Trophoblast cell (in vitro differentiated cells and primary cell): ENCODE results near the gene ZIC5.

Experiments
- DNase-seq, 2 donors: peaks; one replicate each; pipeline ENCODE4 v3.0.0-alpha.2; 2016
- H2AFZ ChIP-seq: 2 replicates; pipeline ENCODE4 v1.6.1; 2013; ENCODE audit warnings: low read length, moderate library complexity, mild to moderate bottlenecking; ENCODE audit not compliant: insufficient read depth, poor library complexity
- H2AK5ac ChIP-seq: 2 replicates; pipeline ENCODE4 v1.6.1; 2013; ENCODE audit warnings: mild to moderate bottlenecking, low read length
- H2BK120ac ChIP-seq: 2 replicates; pipeline ENCODE4 v1.6.1; 2013; ENCODE audit warnings: low read length, mild to moderate bottlenecking, moderate library complexity; ENCODE audit not compliant: insufficient read depth, poor library complexity
- H2BK12ac ChIP-seq: 2 replicates; pipeline ENCODE4 v1.6.1; 2013; ENCODE audit warnings: mild to moderate bottlenecking, low read length, moderate library complexity
- H2BK5ac ChIP-seq: 2 replicates; pipeline ENCODE4 v1.6.1; 2013; ENCODE audit warnings: low read length, low read depth, moderate library complexity, mild to moderate bottlenecking; ENCODE audit not compliant: poor library complexity
- H3K14ac ChIP-seq: 2 replicates; pipeline ENCODE4 v1.6.1; 2013; ENCODE audit warnings: mild to moderate bottlenecking, low read length
- H3K18ac ChIP-seq: 2 replicates; pipeline ENCODE4 v1.6.1; 2013; ENCODE audit warnings: mild to moderate bottlenecking, low read length
- H3K23ac ChIP-seq: 2 replicates; pipeline ENCODE4 v1.6.1; 2013; ENCODE audit warnings: low read length
- H3K27ac ChIP-seq: 2 replicates; pipeline ENCODE4 v1.5.1; 2013; ENCODE audit warnings: low read depth, mild to moderate bottlenecking, inconsistent platforms, low read length, moderate library complexity
- H3K27me3 ChIP-seq: 2 replicates; pipeline ENCODE4 v1.6.1; 2013; ENCODE audit warnings: inconsistent platforms, mild to moderate bottlenecking, low read length, moderate library complexity; ENCODE audit not compliant: insufficient read depth
- H3K36me3 ChIP-seq, 2 experiments: 1 replicate in 1 of 2; 2 replicates in 1 of 2; pipeline ENCODE4 v1.6.1; 2013; ENCODE audit warnings: low read length in 2 of 2, mild to moderate bottlenecking in 2 of 2, moderate library complexity in 1 of 2; ENCODE audit not compliant: insufficient read depth in 2 of 2, control insufficient read depth in 1 of 2
- H3K4ac ChIP-seq: 2 replicates; pipeline ENCODE4 v1.6.1; 2013; ENCODE audit warnings: low read depth, mild to moderate bottlenecking, low read length, moderate library complexity
- H3K4me1 ChIP-seq, 2 experiments: 1 replicate in 1 of 2; 2 replicates in 1 of 2; pipeline ENCODE4 v1.6.1; 2013; ENCODE audit warnings: low read length in 2 of 2, mild to moderate bottlenecking in 2 of 2, moderate library complexity in 1 of 2; ENCODE audit not compliant: insufficient read depth in 2 of 2, control insufficient read depth in 1 of 2
- H3K4me2 ChIP-seq: 2 replicates; pipeline ENCODE4 v1.6.1; 2013; ENCODE audit warnings: inconsistent platforms, mild to moderate bottlenecking, low read length, moderate library complexity
- H3K4me3 ChIP-seq: 2 replicates; pipeline ENCODE4 v1.5.1; 2013; ENCODE audit warnings: mild to moderate bottlenecking, low read depth, low read length, inconsistent platforms
- H3K79me1 ChIP-seq: one replicate; pipeline ENCODE4 v1.6.1; 2013; ENCODE audit warnings: low read length
- H3K79me2 ChIP-seq: 2 replicates; pipeline ENCODE4 v1.6.1; 2013; ENCODE audit warnings: low read length, mild to moderate bottlenecking; ENCODE audit not compliant: control insufficient read depth, insufficient read depth, poor library complexity
- H3K9ac ChIP-seq: 2 replicates; pipeline ENCODE4 v1.6.1; 2013; ENCODE audit warnings: mild to moderate bottlenecking, low read length
- H3K9me3 ChIP-seq: 2 replicates; pipeline ENCODE4 v1.6.1; 2013; ENCODE audit warnings: low read depth, mild to moderate bottlenecking, control low read depth, inconsistent platforms, low read length; ENCODE audit not compliant: insufficient read depth
- H4K12ac ChIP-seq: 2 replicates; pipeline ENCODE4 v1.6.1; 2013; ENCODE audit warnings: low read depth, mild to moderate bottlenecking, low read length, moderate library complexity
- H4K8ac ChIP-seq: 2 replicates; pipeline ENCODE4 v1.6.1; 2013; ENCODE audit warnings: low read depth, mild to moderate bottlenecking, low read length, moderate library complexity
- H4K91ac ChIP-seq: one replicate; pipeline ENCODE4 v1.6.1; 2013; ENCODE audit warnings: low read depth, mild to moderate bottlenecking, low read length, moderate library complexity
- WGBS: extraction: QIAGEN DNeasy Blood & Tissue Kit; methylation state at CpG from one replicate; pipeline ENCODE4 v1.1.7; 2013; ENCODE audit warnings: missing lambda C conversion rate; ENCODE audit not compliant: insufficient read length, insufficient coverage; ENCODE audit errors: extremely low coverage; 5-methylcytosine and 5-hydroxymethylcytosine counted together

ZIC5 gene

DNA sequence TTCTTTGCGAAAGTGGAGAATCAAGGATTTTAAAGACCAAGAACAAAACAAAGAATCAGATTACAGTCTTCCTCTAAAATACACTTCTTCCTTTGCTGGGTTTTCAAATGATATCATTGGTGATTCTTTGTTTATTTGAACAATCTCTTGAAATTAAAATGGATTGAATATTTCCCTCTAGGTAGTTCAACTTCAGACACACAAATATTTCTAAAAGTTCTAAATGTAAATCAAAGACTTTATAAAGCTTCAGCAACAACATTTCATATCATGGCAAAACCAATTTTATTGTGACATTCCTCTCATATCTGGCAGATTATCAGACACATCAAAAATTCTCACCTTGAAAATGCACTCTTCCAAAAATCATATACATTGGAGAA, 23.1 kb upstream of the ZIC5 start:
- Histone ChIP-seq H2BK120ac (no peak overlapping the region), H3K79me1 (no peaks in the 10 kb centered on the region), H3K9ac (no peak overlapping the region), H3K9me3 (peaks cover 7% of the 10 kb centered on the region), H2AFZ (no peak overlapping the region), H4K91ac (no peak overlapping the region), H3K27ac (no peak overlapping the region), H2AK5ac (no peak overlapping the region), H3K36me3 (no peaks in the 10 kb centered on the region), H2BK5ac (no peak overlapping the region), H3K4me2 (no peak overlapping the region), H3K14ac (no peak overlapping the region), H3K4me1 (peaks cover 8 to 10% of the 10 kb centered on the region in 2 experiments), H3K18ac (no peak overlapping the region), H3K4ac (no peak overlapping the region), H2BK12ac (no peak overlapping the region), H3K79me2 (no peaks in the 10 kb centered on the region), H4K8ac (no peak overlapping the region), H3K23ac (no peak overlapping the region), H4K12ac (no peak overlapping the region), H3K4me3 (no peak overlapping the region), H3K27me3 (peaks cover 55% of the 10 kb centered on the region)
- no CpG with 5 or more reads among the region's 1 CpG for WGBS
- no peak for DNase-seq

DNA sequence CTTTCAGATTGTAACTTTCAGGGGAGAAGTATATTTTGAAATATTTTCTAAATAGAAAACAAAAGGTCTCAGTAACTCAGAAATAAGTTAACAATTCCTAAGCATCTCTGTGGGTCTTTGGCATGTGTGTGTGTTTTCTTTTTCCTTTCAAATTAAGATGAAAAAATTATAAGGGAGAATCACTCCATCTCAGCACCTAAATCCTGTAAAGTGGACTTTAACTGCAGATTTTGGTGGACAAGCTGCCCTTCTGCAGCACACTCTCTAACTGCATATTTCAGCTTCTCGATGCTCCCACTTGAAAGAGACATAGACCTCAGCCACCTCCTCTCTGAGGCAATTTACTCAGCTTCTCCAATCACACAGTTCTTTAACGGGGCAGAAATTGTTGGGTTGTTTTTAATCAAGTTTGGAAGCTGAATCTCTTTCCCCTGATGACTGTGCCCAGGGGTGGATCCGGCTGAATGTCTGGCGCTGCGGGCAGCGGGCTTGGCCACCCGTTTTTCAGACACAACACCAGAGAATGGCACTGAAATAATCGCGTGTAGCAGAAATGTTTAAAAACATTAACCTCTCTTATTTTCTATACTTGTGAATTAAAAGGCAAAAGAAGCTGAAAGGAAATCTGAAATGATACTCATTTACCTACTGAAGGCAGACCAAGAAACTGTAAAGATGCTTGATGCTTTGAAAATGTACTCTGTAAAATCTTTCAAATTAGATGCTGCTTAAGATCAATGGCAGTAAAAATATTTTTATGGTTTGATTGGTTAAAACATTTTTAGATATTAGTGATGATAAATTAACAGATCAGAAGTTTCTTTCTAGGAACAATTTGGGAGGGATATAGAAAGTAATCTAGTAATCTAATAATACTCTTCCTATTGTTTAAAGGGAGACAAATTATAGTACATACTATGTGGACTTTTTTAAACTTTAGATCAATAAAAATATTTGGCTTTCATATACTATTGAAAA, 22.4 kb upstream of the ZIC5 start:
- no peak overlapping the region for H4K12ac ChIP-seq
- no peak overlapping the region for H2AFZ ChIP-seq
- H3K27me3 ChIP-seq: peaks cover 62% of the 10 kb centered on the region
- WGBS: no CpG with 5 or more reads among the region's 9 CpGs
- no peak for DNase-seq
- no peak overlapping the region for H3K14ac ChIP-seq
- H4K8ac ChIP-seq: no peak overlapping the region
- no peaks in the 10 kb centered on the region for H3K79me2 ChIP-seq
- peaks cover 7% of the 10 kb centered on the region for H3K9me3 ChIP-seq
- no peak overlapping the region for H3K4me2 ChIP-seq
- H2AK5ac ChIP-seq: no peak overlapping the region
- no peaks in the 10 kb centered on the region for H3K79me1 ChIP-seq
- H3K4ac ChIP-seq: no peak overlapping the region
- peaks cover 8 to 10% of the 10 kb centered on the region in 2 experiments for H3K4me1 ChIP-seq
- H2BK120ac ChIP-seq: no peak overlapping the region
- H3K18ac ChIP-seq: no peak overlapping the region
- H3K27ac ChIP-seq: no peak overlapping the region
- no peaks in the 10 kb centered on the region for H3K36me3 ChIP-seq
- no peak overlapping the region for H3K23ac ChIP-seq
- no peak overlapping the region for H2BK5ac ChIP-seq
- no peak overlapping the region for H4K91ac ChIP-seq
- H3K4me3 ChIP-seq: no peak overlapping the region
- H2BK12ac ChIP-seq: no peak overlapping the region
- H3K9ac ChIP-seq: no peak overlapping the region

DNA sequence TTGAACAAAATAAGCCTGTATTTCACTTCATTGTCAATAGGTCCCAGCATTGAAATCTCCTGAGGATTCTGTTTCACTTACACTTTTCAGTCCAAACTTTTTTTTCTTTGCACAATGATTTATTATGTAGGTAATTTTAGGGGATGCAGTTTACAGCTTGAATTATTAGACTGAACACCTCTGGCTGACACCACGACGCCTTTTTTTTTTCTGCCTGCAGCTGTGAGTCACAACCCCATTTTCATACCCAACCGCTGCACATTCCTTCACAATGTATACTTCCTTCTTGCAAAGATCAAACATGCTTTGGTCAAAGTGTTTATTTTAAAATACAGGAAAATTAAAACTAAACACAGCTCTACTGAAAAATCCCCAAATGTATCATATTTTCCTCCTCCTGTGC, 21.4 kb upstream of the ZIC5 start:
- Histone ChIP-seq H4K91ac (no peak overlapping the region), H3K36me3 (no peaks in the 10 kb centered on the region), H3K79me2 (no peaks in the 10 kb centered on the region), H3K4ac (no peak overlapping the region), H4K12ac (no peak overlapping the region), H2AFZ (no peak overlapping the region), H3K27ac (no peak overlapping the region), H3K4me1 (peaks cover 8 to 10% of the 10 kb centered on the region in 2 experiments), H2BK120ac (no peak overlapping the region), H3K14ac (no peak overlapping the region), H3K23ac (no peak overlapping the region), H3K79me1 (no peaks in the 10 kb centered on the region), H4K8ac (no peak overlapping the region), H3K9ac (no peak overlapping the region), H3K18ac (no peak overlapping the region), H3K9me3 (peaks cover 7% of the 10 kb centered on the region), H2BK5ac (no peak overlapping the region), H3K4me3 (no peak overlapping the region), H3K4me2 (no peak overlapping the region), H2BK12ac (no peak overlapping the region), H3K27me3 (peaks cover 71% of the 10 kb centered on the region), H2AK5ac (no peak overlapping the region)
- no peak for DNase-seq
- WGBS: no CpG with 5 or more reads among the region's 3 CpGs

DNA sequence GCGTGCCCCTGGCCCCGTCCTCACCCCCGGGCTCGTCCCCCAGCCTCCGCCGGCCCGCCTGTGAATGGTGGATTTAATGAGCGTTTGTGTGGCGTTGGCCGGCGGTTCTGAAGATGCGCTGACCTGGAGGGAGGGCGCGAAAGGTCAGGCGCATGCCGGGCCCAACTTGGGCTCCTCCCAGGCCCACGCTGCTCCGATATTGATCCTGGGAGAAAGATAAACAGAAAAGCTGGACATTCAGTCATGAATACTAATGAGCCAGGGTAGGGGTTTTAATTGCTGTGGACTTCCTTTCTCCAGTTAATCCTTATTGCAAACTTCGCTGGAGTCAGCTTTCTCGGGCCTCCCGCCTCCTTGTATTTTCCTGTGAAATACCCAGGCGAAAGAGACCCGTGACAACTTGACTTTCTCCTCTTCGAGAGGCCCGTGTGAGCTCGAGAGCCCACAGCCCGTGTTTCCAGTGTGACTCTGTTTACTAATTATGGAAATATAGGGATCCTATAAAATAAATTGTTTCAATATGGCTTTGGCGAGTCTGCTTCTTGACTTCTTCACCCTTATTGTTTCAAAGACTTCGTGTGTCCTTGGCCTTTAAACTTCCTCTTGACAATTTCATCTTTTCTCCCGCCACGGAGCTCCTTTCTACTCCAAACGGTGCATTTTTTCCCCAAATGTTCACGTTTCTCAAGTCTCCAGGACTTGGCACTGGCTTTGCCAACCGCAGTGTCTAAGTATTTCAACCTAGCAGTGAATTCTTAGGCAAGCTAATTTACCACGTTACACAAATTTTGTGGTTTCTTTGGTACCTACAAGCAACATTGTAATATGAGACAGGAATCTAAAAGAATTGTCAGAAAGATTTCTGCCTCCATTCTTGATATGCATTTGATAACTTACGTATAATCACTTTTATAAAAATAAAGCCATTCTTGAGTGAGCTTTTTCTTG, 20.5 kb upstream of the ZIC5 start:
- Histone ChIP-seq H3K4me2 (no peak overlapping the region), H4K12ac (no peak overlapping the region), H2BK120ac (no peak overlapping the region), H3K36me3 (no peaks in the 10 kb centered on the region), H2BK12ac (no peak overlapping the region), H3K14ac (no peak overlapping the region), H3K9ac (no peak overlapping the region), H2AFZ (no peak overlapping the region), H3K79me2 (no peaks in the 10 kb centered on the region), H3K27me3 (peaks cover 71% of the 10 kb centered on the region), H3K4me1 (peaks cover under 1 to 4% of the 10 kb centered on the region in 2 experiments), H2BK5ac (no peak overlapping the region), H3K4ac (no peak overlapping the region), H3K9me3 (peaks cover 7% of the 10 kb centered on the region), H4K91ac (no peak overlapping the region), H3K27ac (no peak overlapping the region), H4K8ac (no peak overlapping the region), H3K4me3 (no peak overlapping the region), H3K23ac (no peak overlapping the region), H3K79me1 (no peaks in the 10 kb centered on the region), H3K18ac (no peak overlapping the region), H2AK5ac (no peak overlapping the region)
- no peak for DNase-seq
- WGBS: no CpG with 5 or more reads among the region's 36 CpGs
